Psoas muscle (tissue), 8 donors: Measurements from ENCODE around the gene WIPF3. TPM values are rescaled to one million over a fixed set of nuclear protein-coding genes. Genes with fewer than 3 reads are reported as not detected.
A peak's percentile ranks its signal among the peaks of the same experiment; 100 is the strongest.

Experiments
- ATAC-seq, 4 donors: fragments of 200-7000 bp; cut with Tn5 transposase; one replicate each; pipeline ENCODE4 v1.9.1; 2020; ENCODE audit warnings: moderate library complexity in 3 of 4, mild to moderate bottlenecking in 2 of 4
- DNase-seq, 2 donors: peaks; one replicate each; pipeline ENCODE4 v3.0.0-alpha.2; 2020
- H3K27ac ChIP-seq: fragments of 200-600 bp; one replicate; pipeline ENCODE4 v1.8.0; 2022
- H3K27me3 ChIP-seq, 3 donors: fragments of 200-600 bp in 1 of 3; one replicate each; pipeline versions ENCODE4 v1.6.1 to v1.8.0; 2013 to 2022; ENCODE audit warnings: low read length in 2 of 3, mild to moderate bottlenecking in 2 of 3, moderate library complexity in 1 of 3; ENCODE audit not compliant: insufficient read depth in 3 of 3
- H3K36me3 ChIP-seq, 2 donors: fragments of 200-600 bp in 1 of 2; one replicate each; pipeline versions ENCODE4 v1.6.1 to v1.8.0; 2013 to 2022; ENCODE audit warnings: low read depth in 1 of 2, mild to moderate bottlenecking in 1 of 2, moderate library complexity in 1 of 2; ENCODE audit not compliant: insufficient read depth in 1 of 2
- H3K4me1 ChIP-seq: fragments of 200-600 bp; one replicate; pipeline ENCODE4 v1.8.0; 2022
- H3K4me3 ChIP-seq: fragments of 200-600 bp; one replicate; pipeline ENCODE4 v1.8.0; 2022; ENCODE audit warnings: mild to moderate bottlenecking
- H3K9me3 ChIP-seq: fragments of 200-600 bp; one replicate; pipeline ENCODE4 v1.8.0; 2022
- CTCF ChIP-seq: fragments of 200-600 bp; IDR thresholded peaks from one replicate; pipeline ENCODE4 v1.8.0; 2022; ENCODE audit warnings: antibody characterized with exemption
- WGBS, 3 donors: extraction: QIAGEN DNeasy Blood & Tissue Kit; methylation state at CpG; one replicate each; pipeline versions ENCODE4 v1.1.6 to v1.1.7; 2013; 5-methylcytosine and 5-hydroxymethylcytosine counted together
- intact Hi-C, 2 donors: fragments of 100-400 bp; cut with DNase I; formaldehyde crosslinking; loops; one replicate each; pipeline versions ENCODE4 v1.11.0 to v1.14.2; 2022
- polyA plus RNA-seq, 3 donors: library from polyadenylated mRNA; stranded (reverse); fragments of 200-250 nt; gene quantifications; one replicate each; pipeline ENCODE4 v1.2.3, GENCODE V29; 2013
- total RNA-seq, 4 donors: library from RNA; stranded (reverse); fragmentation: NEBNext Ultra II Directional in 2 of 4; extraction: Animal tissue kit (Norgen Biotek cat#: 25700) in 2 of 4; gene quantifications; one replicate each; pipeline versions ENCODE4 v1.2.1 to v1.2.4, GENCODE V29; 2021 to 2023
- donor health status: healthy with polysubstance abuse.
- donor health status: DM: no; HTN: no; CAD: no; lungs with moderate emphysema.
- donor health status: Bipolar disorder and iron deficiency.
- donor health status: healthy.
- donor health status: DM: yes; HTN: yes; CAD: no.
- donor health status: DM: no; HTN: no; CAD: no.
- donor health status: DM: no; HTN: no; CAD: no.
- donor health status: DM: yes; HTN: yes; CAD: no.

WIPF3 gene
- total and polyA plus RNA-seq, 7 donors = 3.3 to 30.7 (median 18.5) TPM

- TF ChIP-seq CTCF = no peak
- ATAC-seq = peak in 1 of 4 donors; percentile 1
- intact Hi-C loops = loop anchor here in 1 of 2 donors (5.0 kb wide), 1 partner anchor 50 kb away; the partner anchor contains the start of gene WIPF3
- no peaks in the 10 kb centered on the region for H3K27me3 ChIP-seq
- no peaks in the 10 kb centered on the region for H3K36me3 ChIP-seq
- no peak for DNase-seq
- no peaks in the 10 kb centered on the region for H3K9me3 ChIP-seq
- peak overlapping the region; percentile 88 for H3K27ac ChIP-seq
- H3K4me3 ChIP-seq = peak overlapping the region; percentile 32
- H3K4me1 ChIP-seq = peaks cover 69% of the 10 kb centered on the region
Measured at GRCh38 chr7:29857654-29858053, 51.3 kb downstream of the WIPF3 start.

GRCh38 chr7:29858191-29858951, 52.1 kb downstream of the WIPF3 start:
- H3K4me1 ChIP-seq = peaks cover 66% of the 10 kb centered on the region
- TF ChIP-seq CTCF = no peak
- H3K36me3 ChIP-seq = no peaks in the 10 kb centered on the region
- H3K27ac ChIP-seq = peak overlapping the region; percentile 88
- intact Hi-C loops = loop anchor here in 1 of 2 donors (5.0 kb wide), 1 partner anchor 51 kb away; the partner anchor contains the start of gene WIPF3
- no peak for DNase-seq
- H3K9me3 ChIP-seq = no peaks in the 10 kb centered on the region
- H3K4me3 ChIP-seq = peak overlapping the region; percentile 32
- H3K27me3 ChIP-seq = no peaks in the 10 kb centered on the region
- WGBS, 3 donors = 25 to 31% (median 30%) methylated on average over 4 of the region's 4 CpGs
- peak; percentile 81 to 88 (median 82) for ATAC-seq

- Histone ChIP-seq H3K36me3 (no peaks in the 10 kb centered on the region), H3K27me3 (no peaks in the 10 kb centered on the region), H3K9me3 (no peaks in the 10 kb centered on the region), H3K27ac (peak overlapping the region; percentile 88), H3K4me1 (peaks cover 59% of the 10 kb centered on the region), H3K4me3 (peak overlapping the region; percentile 32)
- DNase-seq (no peak), ATAC-seq (no peak)
- intact Hi-C loops = loop anchor here in 1 of 2 donors (5.0 kb wide), 1 partner anchor 52 kb away; the partner anchor contains the start of gene WIPF3
- 79 to 92% (median 85%) methylated on average over 5 of the region's 5 CpGs for WGBS, 3 donors
- no peak for TF ChIP-seq CTCF
Measured at GRCh38 chr7:29859104-29859503, 52.8 kb downstream of the WIPF3 start.

GRCh38 chr7:29859524-29860185, 53.3 kb downstream of the WIPF3 start:
- intact Hi-C loops = loop anchor here in 1 of 2 donors (5.0 kb wide), 1 partner anchor 52 kb away; the partner anchor contains the start of gene WIPF3
- WGBS, 3 donors = 25 to 42% (median 38%) methylated on average over 4 of the region's 4 CpGs
- peaks cover 59% of the 10 kb centered on the region for H3K4me1 ChIP-seq
- no peaks in the 10 kb centered on the region for H3K36me3 ChIP-seq
- H3K9me3 ChIP-seq = no peaks in the 10 kb centered on the region
- DNase-seq = no peak
- no peak for TF ChIP-seq CTCF
- H3K27ac ChIP-seq = peak overlapping the region; percentile 88
- H3K27me3 ChIP-seq = no peaks in the 10 kb centered on the region
- no peak for ATAC-seq
- no peak overlapping the region for H3K4me3 ChIP-seq
